HG03095 (cell line): ENCODE measurements around the gene MLLT10.
A peak's percentile ranks its signal among the peaks of the same experiment; 100 is the strongest.

Source experiments
- ATAC-seq: cut with Tn5 transposase; IDR thresholded peaks from one replicate; pipeline ENCODE4 v1.9.1; 2021; ENCODE audit warnings: moderate library complexity; ENCODE audit not compliant: unreplicated experiment

The MLLT10 gene

GRCh38 chr10:21533467-21534279, at the start of gene MLLT10:
TSS of gene MLLT10 (plus strand) at chr10:21534232. CDS start at chr10:21534645, 413 bp downstream.
- peak; percentile 84 for ATAC-seq

- no peak for ATAC-seq
These were observed 46.4 kb upstream of the MLLT10 start for GRCh38 chr10:21487416-21488180.

GRCh38 chr10:21488246-21488956, 45.6 kb upstream of the MLLT10 start:
- ATAC-seq, result no peak

- ATAC-seq, result no peak
These were observed 45.0 kb upstream of the MLLT10 start for GRCh38 chr10:21488957-21489446.

GRCh38 chr10:21490028-21490710, 43.9 kb upstream of the MLLT10 start:
- no peak for ATAC-seq

- no peak for ATAC-seq
These were observed 43.3 kb upstream of the MLLT10 start for GRCh38 chr10:21490711-21491105.

GRCh38 chr10:21492421-21492820, 41.6 kb upstream of the MLLT10 start:
- no peak for ATAC-seq

GRCh38 chr10:21493784-21494183, 40.2 kb upstream of the MLLT10 start:
- ATAC-seq, result no peak

GRCh38 chr10:21494191-21495001, 39.6 kb upstream of the MLLT10 start:
- no peak for ATAC-seq

GRCh38 chr10:21495002-21495751, 38.9 kb upstream of the MLLT10 start:
- ATAC-seq, result no peak

- peak; percentile 76 for ATAC-seq
These were observed 38.2 kb upstream of the MLLT10 start for GRCh38 chr10:21495752-21496342.

GRCh38 chr10:21496343-21497176, 37.5 kb upstream of the MLLT10 start:
- ATAC-seq, result peak; percentile 43

GRCh38 chr10:21497177-21497807, 36.7 kb upstream of the MLLT10 start:
- ATAC-seq, result no peak

- no peak for ATAC-seq
These were observed 35.7 kb upstream of the MLLT10 start for GRCh38 chr10:21498377-21498776.

GRCh38 chr10:21498986-21499385, 35.0 kb upstream of the MLLT10 start:
- no peak for ATAC-seq

GRCh38 chr10:21499701-21500577, 34.1 kb upstream of the MLLT10 start:
- no peak for ATAC-seq

- ATAC-seq, result no peak
These were observed 33.5 kb upstream of the MLLT10 start for GRCh38 chr10:21500578-21500910.
